Spleen (tissue), 11 donors: ENCODE results near the gene A4GALT. TPM values are rescaled to one million over a fixed set of nuclear protein-coding genes. Genes with fewer than 3 reads are reported as not detected.
"Not testable (repeated sequence)": the region's sequence is repeated elsewhere in the genome, so short reads cannot be mapped to it uniquely, and the experiment has no call there.

ENCODE experiments used
- DNase-seq: peaks from one replicate; pipeline ENCODE4 v3.0.0-alpha.2; 2020
- H3K27ac ChIP-seq, 8 donors: fragments of 200-600 bp; sonication (generic) in 7 of 8; 1 replicate in 4 of 8; 2 replicates in 4 of 8; pipeline versions ENCODE4 v1.5.0 to v1.8.0; 2016 to 2021; ENCODE audit warnings: inconsistent platforms in 4 of 8, mild to moderate bottlenecking in 4 of 8, moderate library complexity in 1 of 8
- H3K27me3 ChIP-seq, 7 donors: fragments of 200-600 bp; sonication (generic) in 6 of 7; replicated peaks in 1 of 7; 1 replicate in 4 of 7; 2 replicates in 3 of 7; pipeline versions ENCODE4 v1.5.0 to v1.8.0; 2016 to 2021; ENCODE audit warnings: inconsistent platforms in 3 of 7, mild to moderate bottlenecking in 1 of 7
- H3K36me3 ChIP-seq, 6 donors: fragments of 200-600 bp; sonication (generic) in 5 of 6; 1 replicate in 4 of 6; 2 replicates in 2 of 6; pipeline versions ENCODE4 v1.5.0 to v1.8.0; 2016 to 2021; ENCODE audit warnings: inconsistent platforms in 2 of 6
- H3K4me1 ChIP-seq, 6 donors: fragments of 200-600 bp; sonication (generic) in 5 of 6; 1 replicate in 3 of 6; 2 replicates in 3 of 6; pipeline versions ENCODE4 v1.5.0 to v1.8.0; 2016 to 2021; ENCODE audit warnings: inconsistent platforms in 3 of 6
- H3K4me3 ChIP-seq, 8 donors: fragments of 200-600 bp; sonication (generic) in 7 of 8; 1 replicate in 4 of 8; 2 replicates in 4 of 8; pipeline versions ENCODE4 v1.5.0 to v1.8.0; 2016 to 2021; ENCODE audit warnings: inconsistent platforms in 4 of 8, mild to moderate bottlenecking in 4 of 8, moderate library complexity in 2 of 8
- H3K9me3 ChIP-seq, 8 donors: fragments of 200-600 bp; sonication (generic) in 7 of 8; 1 replicate in 4 of 8; 2 replicates in 4 of 8; pipeline versions ENCODE4 v1.5.0 to v1.8.0; 2016 to 2021; ENCODE audit warnings: inconsistent platforms in 4 of 8
- POLR2A ChIP-seq, 3 donors: fragments of 450-650 bp; IDR thresholded peaks; one replicate each; pipeline ENCODE4 v1.5.1; 2017; ENCODE audit warnings: antibody characterized with exemption in 3 of 3, mild to moderate bottlenecking in 1 of 3
- POLR2AphosphoS5 ChIP-seq, 3 donors: sonication (generic); formaldehyde crosslinking; IDR thresholded peaks; one replicate each; pipeline ENCODE4 v1.5.1; 2017; ENCODE audit warnings: antibody characterized with exemption in 3 of 3
- WGBS, 5 donors: extraction: QIAGEN DNeasy Blood & Tissue Kit in 3 of 5; methylation state at CpG; one replicate each; pipeline versions ENCODE4 v1.1.5 to v1.1.7; 2013 to 2018; 5-methylcytosine and 5-hydroxymethylcytosine counted together
- intact Hi-C: fragments of 100-400 bp; cut with DNase I; formaldehyde crosslinking; loops from one replicate; pipeline ENCODE4 v1.15.0; 2023; ENCODE audit warnings: low total_unique reads
- polyA plus RNA-seq, 3 donors: library from polyadenylated mRNA; stranded (reverse); fragments of 200-250 nt; gene quantifications; one replicate each; pipeline ENCODE4 v1.2.1, GENCODE V29; 2013
- total RNA-seq, 7 donors: library from RNA; depleted of rRNA in 3 of 7; stranded (reverse); fragments of >200 nt in 3 of 7; fragmentation: NEBNext Ultra II Directional in 4 of 7; extraction: Animal tissue kit (Norgen Biotek cat#: 25700) in 4 of 7; gene quantifications; one replicate each; pipeline versions ENCODE4 v1.1.0 to v1.2.1, GENCODE V29; 2016 to 2021
- TF ChIP-seq, protein P1 (sequence below), 11 experiments: fragments of 200-600 bp in 7 of 11; fragments of 450-650 bp in 4 of 11; sonication (generic) in 4 of 11; IDR thresholded peaks in 8 of 11; conservative IDR thresholded peaks in 3 of 11; 1 replicate in 7 of 11; 2 replicates in 4 of 11; pipeline versions ENCODE4 v1.4.0 to v1.8.0; 2016 to 2021; ENCODE audit warnings: antibody characterized with exemption in 11 of 11, inconsistent platforms in 4 of 11, mild to moderate bottlenecking in 1 of 11
- donor health status: healthy with polysubstance abuse.
- donor health status: DM: no; HTN: no; CAD: no; lungs with moderate emphysema.
- donor health status: DM: no; HTN: no; CAD: no.
- donor health status: Bipolar disorder and iron deficiency.
- donor health status: healthy.
- donor health status: DM: no; HTN: no; CAD: no.
- donor health status: DM: yes; HTN: yes; CAD: no.

The A4GALT gene
- total and polyA plus RNA-seq, 10 donors, result 7.3 to 45.2 (median 20.8) TPM

DNA sequence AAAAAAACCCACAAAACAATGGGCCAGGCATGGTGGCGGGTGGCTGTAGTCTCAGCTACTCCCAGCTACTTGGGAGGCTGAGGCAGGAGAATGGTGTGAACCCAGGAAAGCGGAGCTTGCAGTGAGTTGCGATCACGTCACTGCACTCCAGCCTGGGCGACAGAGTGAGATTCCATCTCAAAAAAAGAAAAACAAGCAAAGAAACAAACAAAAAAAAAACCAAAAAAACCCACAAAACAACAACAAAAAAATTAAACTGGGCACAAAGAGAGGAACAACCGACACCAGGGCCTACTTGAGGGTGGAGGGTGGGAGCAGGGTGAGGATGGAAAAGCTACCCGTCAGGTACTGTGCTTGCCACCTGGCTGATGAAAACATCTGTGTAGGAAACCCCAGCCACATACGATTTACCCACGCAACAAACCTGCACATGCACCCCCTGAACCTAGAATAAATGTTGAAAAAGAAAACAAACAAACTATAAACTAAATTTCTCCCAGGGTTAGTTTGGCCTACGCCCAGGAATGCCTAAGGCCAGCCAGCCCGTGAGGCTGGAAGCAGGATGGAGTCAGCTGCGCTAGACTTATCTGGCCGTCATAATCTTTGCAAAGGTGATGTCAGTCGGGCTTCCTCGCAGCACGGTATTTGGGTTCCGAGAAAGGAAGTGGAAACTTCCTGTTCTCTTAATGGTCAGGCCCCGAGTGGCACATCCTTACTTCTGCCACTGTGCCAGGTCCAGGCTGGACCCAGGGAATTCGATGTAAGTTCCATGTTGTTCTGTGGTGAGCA is 49.6 kb downstream of the A4GALT start:
- Histone ChIP-seq H3K36me3 (no peaks in the 10 kb centered on the region), H3K4me3 (peak overlapping the region in 1 of 8 donors; percentile 0), H3K27ac (peak overlapping the region in 6 of 8 donors; percentile 17 to 73 (median 61)), H3K4me1 (peaks cover 10 to 31% (median 19%) of the 10 kb centered on the region in 6 donors), H3K9me3 (no peaks in the 10 kb centered on the region), H3K27me3 (no peaks in the 10 kb centered on the region)
- TF ChIP-seq POLR2AphosphoS5 (IDR thresholded peaks at IDR 0.05) (peak in 2 of 3 donors; percentile 55 to 72), POLR2A (IDR thresholded peaks at IDR 0.05) (no peak)
- TF ChIP-seq, protein P1, sequence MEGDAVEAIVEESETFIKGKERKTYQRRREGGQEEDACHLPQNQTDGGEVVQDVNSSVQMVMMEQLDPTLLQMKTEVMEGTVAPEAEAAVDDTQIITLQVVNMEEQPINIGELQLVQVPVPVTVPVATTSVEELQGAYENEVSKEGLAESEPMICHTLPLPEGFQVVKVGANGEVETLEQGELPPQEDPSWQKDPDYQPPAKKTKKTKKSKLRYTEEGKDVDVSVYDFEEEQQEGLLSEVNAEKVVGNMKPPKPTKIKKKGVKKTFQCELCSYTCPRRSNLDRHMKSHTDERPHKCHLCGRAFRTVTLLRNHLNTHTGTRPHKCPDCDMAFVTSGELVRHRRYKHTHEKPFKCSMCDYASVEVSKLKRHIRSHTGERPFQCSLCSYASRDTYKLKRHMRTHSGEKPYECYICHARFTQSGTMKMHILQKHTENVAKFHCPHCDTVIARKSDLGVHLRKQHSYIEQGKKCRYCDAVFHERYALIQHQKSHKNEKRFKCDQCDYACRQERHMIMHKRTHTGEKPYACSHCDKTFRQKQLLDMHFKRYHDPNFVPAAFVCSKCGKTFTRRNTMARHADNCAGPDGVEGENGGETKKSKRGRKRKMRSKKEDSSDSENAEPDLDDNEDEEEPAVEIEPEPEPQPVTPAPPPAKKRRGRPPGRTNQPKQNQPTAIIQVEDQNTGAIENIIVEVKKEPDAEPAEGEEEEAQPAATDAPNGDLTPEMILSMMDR (IDR thresholded peaks at IDR 0.05 in 8 of 11, conservative IDR thresholded peaks at IDR 0.05 in 3 of 11), result no peak
- 41 to 48% (median 44%) methylated on average over 19 of the region's 19 CpGs for WGBS, 5 donors
- no peak for DNase-seq
- intact Hi-C loops, result no loop called here

DNA sequence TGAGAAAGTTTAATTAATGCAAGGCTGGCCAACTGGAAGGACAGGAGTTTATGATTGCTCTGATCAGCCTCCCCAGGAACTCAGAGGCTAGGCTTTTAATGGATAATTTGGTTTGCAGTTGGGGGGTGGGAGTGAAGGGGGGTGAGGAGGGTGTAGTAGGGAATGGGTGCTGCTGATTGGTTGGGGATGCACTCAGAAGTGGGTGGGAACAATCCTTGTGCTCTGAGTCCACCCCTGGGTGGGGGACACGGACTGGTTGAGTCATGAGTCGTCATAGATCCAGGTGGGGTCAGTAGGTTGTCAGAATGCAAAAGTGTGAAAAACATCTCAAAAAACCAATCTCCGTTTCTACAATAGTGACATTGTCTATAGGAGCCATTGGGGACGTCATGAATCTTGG is 50.6 kb downstream of the A4GALT start:
- Histone ChIP-seq H3K9me3 (no peaks in the 10 kb centered on the region), H3K27ac (no peak overlapping the region), H3K4me3 (no peak overlapping the region), H3K4me1 (peaks cover 10 to 34% (median 19%) of the 10 kb centered on the region in 6 donors), H3K27me3 (no peaks in the 10 kb centered on the region), H3K36me3 (no peaks in the 10 kb centered on the region)
- TF ChIP-seq POLR2AphosphoS5 (IDR thresholded peaks at IDR 0.05) (no peak), POLR2A (IDR thresholded peaks at IDR 0.05) (no peak)
- TF ChIP-seq, protein P1 (IDR thresholded peaks at IDR 0.05 in 8 of 11, conservative IDR thresholded peaks at IDR 0.05 in 3 of 11), result no peak
- WGBS, 5 donors, result 83 to 92% (median 86%) methylated on average over 4 of the region's 4 CpGs
- no peak for DNase-seq
- intact Hi-C loops, result no loop called here

DNA sequence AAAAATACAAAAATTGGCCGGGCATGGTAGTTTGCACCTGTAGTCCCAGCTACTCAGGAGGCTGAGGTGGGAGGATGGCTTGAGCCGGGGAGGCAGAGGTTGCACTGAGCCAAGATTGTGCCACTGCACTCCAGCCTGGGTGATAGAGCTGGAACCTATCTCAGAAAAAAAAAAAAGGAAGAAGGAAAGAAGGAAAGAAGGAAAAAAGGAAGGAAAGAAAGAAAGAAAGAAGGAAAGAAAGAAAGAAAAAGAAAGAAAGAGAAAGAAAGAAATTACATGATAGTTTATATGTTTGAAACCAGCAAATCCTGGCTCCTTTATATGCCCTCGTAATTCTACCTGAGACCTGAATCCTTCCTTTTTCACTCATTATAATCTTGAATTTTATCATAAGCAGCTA is 54.3 kb downstream of the A4GALT start:
- intact Hi-C loops, result loop anchor here (10.0 kb wide), 1 partner anchor 148 kb away; no protein-coding TSS in a partner anchor
- H3K27ac ChIP-seq, DNase-seq, H3K27me3 ChIP-seq, H3K36me3 ChIP-seq, H3K9me3 ChIP-seq, H3K4me3 ChIP-seq: not testable (repeated sequence)
- peaks cover 8 to 43% (median 31%) of the 10 kb centered on the region in 6 donors for H3K4me1 ChIP-seq
- WGBS, 5 donors, result 80 to 91% (median 85%) methylated on average over 3 of the region's 3 CpGs

DNA sequence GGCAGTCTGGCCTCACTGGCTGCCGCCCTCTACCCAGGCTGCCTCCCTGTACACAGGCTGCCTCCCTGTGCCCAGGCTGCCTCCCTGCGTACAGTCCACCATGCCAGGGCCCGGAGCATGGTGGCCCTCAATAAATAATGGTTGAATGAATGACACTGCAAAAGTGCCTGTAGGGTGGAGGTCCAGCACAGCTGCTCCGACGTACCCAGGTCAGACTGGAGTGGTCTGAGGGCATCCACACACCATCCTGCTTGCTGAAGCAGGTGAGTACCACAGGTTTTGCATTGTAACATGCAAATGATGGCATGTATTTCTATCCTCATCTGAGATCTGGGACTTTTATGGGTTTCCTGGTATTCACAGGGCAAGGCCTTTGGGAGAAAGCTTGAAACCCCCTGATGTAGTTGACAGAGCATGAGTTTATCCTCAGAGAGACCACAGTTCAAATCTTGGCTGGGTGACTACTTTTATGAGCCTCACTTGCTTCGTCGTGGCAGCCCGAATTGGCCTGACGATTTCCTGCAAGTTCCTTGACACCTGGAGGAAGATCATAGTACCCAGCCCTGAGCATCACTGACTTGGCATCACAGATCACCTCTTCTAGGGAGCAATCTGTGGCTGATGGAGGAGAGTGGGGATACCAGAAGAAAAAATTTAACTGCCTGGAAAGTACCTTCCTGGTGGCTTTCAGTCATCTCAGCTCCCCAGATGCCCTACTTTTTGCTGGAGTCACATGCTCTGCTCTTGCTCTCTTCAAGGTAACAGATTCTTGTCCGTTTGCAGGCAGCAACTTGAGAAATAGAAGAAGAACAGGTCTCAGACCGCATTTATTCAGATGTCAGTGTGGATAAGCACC is 55.5 kb downstream of the A4GALT start:
- TF ChIP-seq, protein P1 (IDR thresholded peaks at IDR 0.05 in 8 of 11, conservative IDR thresholded peaks at IDR 0.05 in 3 of 11), result no peak
- TF ChIP-seq POLR2AphosphoS5 (IDR thresholded peaks at IDR 0.05) (no peak), POLR2A (IDR thresholded peaks at IDR 0.05) (no peak)
- H3K4me1 ChIP-seq, result peaks cover 0 to 33% (median 21%) of the 10 kb centered on the region in 6 donors
- H3K27me3 ChIP-seq, result peaks cover 0 to 9% (median 5%) of the 10 kb centered on the region in 7 donors
- DNase-seq, result no peak
- 53 to 69% (median 64%) methylated on average over 10 to 11 of the region's 11 CpGs for WGBS, 5 donors
- H3K9me3 ChIP-seq, result no peaks in the 10 kb centered on the region
- intact Hi-C loops, result loop anchor here (10.0 kb wide), 1 partner anchor 150 kb away; no protein-coding TSS in a partner anchor
- no peak overlapping the region for H3K4me3 ChIP-seq
- H3K27ac ChIP-seq, result peak overlapping the region in 1 of 8 donors; percentile 14
- no peaks in the 10 kb centered on the region for H3K36me3 ChIP-seq
